Inflammatory macrophage (primary cell): ENCODE measurements around the gene CASZ1.

Experiments used
- DNase-seq, 2 donors: peaks; one replicate each; pipeline ENCODE4 v3.0.0-alpha.2; 2020 to 2022

Gene CASZ1

DNA sequence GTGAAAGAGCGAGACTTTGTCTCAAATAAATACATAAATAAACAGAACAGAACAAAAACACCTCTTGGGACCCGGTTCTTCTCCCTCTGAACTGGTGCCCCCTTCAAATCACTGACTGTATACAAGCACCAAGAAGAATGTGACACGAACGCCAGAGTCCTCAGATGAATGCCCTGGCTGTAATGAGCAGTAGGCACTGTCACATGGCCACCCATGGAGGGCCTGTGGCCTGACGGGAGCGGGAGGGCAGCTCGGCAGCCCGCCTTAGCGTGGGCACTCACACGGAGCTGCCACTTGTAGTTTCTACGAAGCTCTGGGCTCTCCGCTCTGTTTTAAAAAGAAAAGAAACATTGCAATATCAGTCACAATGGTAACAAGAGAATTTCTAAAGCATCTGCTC is 175.7 kb downstream of the CASZ1 start:
- no peak for DNase-seq

- no peak for DNase-seq
Measured at GRCh38 chr1:10617931-10618885, 178.2 kb downstream of the CASZ1 start.

DNA sequence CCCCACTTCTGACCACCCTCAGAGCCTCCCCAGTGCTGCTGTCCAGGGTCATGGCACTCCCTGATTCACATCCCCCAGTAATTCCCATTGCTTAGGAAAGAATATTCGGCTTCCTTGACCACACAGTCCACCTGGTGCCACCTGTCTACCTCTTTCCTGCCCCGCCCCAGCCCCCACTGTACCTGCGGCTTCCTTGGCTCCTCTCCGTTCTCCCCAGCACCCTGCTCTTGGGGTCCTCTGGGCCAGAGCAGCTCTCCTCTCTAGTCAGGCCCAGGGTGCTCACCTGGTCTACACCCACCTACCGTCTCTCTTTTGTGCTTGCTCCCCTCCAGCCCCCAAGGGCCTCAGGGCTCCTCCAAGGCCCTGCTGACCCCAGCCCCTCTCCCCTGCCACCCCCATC is 179.1 kb downstream of the CASZ1 start:
- DNase-seq: no peak

GRCh38 chr1:10616696-10617095 is 179.8 kb downstream of the CASZ1 start:
- no peak for DNase-seq

DNA sequence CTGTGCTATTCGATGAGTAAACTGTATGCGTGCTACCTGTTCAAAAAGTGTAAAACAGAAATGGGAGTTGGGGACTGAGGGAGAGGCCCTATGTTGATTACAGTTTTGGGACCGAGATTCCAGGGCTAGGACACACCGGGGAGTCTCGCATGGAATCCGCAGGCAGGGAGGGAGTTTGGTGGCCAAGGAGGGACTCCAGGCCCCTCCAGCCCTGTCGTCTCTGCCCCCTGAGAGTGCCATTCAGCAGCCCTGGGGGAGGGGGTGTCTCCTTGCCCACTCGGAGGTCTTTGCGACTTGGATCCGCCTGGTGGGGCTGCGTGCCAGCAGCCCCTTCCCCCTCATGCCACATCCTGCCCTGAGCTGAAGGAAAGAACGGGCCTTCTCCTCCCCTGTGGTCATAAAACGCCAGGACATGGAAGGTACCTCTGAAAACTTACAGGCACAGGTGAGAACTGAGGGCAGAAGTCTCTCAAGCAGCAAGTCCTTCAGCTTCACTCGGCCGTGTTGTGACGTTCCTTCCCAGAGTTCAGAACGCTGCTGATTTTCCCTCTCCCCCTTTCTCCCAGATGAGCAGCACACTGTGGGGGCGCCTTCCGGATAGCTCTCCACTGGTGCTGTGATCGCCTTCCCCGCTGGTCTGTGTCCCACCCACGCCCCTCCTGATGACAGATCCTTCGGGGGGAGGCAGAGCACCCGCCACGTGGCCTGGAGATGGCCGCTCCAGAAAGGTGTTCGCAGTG is 180.3 kb downstream of the CASZ1 start:
- DNase-seq: no peak

DNA sequence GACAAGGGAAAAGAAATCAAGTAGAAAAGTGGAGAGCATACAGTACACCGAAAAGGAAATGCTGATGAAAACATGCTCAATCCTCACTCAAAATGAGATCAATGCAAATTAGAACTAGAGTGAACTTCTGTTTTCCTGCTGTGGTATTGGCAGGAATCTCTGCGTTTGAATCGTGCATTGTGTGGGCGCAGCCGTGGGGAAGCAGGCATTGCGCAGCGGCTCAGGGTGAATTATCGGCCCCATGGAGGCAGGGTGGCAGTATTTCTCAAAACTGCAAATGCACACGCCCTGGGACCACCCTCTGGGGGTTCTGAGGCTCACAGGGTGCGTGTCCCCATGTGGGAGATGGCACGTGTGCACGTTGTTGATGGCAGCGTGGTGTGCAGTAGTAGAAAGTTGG is 181.1 kb downstream of the CASZ1 start:
- DNase-seq: peak; percentile 68 to 78

- DNase-seq: no peak
Measured at GRCh38 chr1:10614377-10615225, 181.8 kb downstream of the CASZ1 start.

GRCh38 chr1:10613861-10614260 is 182.6 kb downstream of the CASZ1 start:
- no peak for DNase-seq

DNA sequence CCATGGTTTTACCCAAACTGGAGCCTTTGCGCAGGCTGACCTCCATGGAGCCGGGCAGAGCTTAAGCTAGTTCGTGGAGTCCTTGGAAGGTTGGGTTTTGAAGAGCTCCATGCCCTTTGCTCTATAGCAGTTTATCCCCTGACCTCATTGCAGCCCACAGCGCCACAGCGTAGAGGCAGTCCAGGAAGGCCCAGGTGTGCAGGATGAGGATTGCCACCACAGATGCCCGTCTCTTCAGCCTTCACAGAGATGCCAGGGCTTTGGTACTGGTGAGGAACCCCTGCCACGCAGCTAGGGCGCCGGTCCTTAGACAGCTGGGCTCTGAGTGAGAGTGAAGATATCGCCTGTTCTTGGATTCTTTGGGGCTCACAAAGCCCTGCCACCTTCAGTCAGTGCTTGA is 183.1 kb downstream of the CASZ1 start:
- no peak for DNase-seq

DNA sequence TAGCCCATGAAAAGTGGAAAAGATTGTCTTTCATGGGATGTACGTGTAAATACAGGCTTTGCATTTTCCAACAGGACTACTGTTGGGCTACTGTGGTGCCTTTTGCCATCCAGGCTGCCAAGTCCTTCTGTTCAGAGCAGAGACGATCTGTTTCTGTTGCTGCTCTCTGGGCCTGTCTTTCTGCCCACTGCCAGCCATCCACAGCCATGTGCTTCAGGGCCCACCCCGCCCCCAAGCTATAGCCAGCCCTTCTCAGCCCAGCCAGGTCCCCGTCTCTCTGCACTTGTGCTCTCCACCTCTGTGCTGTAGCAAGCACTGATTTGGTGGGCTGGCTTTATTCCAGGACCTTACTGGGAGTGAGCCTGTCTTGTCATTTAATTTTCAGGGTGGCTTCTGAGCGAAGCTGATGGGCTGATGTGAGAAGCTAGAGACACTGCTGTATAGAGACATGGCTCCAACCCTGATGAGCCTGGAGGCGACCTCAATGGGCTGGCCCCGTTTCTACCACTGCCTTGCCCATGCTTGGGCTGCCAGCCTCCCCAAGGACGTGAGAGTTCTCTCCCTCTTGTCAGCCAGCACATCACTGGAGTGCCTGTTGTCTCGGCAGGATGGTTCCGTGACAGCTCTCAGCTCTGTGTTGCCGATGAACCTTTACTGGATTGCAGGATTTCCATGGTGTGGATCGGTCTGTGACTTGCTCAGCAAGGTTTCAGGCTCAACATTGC is 183.8 kb downstream of the CASZ1 start:
- DNase-seq: no peak

GRCh38 chr1:10610901-10611600 is 185.4 kb downstream of the CASZ1 start:
- DNase-seq: no peak

DNA sequence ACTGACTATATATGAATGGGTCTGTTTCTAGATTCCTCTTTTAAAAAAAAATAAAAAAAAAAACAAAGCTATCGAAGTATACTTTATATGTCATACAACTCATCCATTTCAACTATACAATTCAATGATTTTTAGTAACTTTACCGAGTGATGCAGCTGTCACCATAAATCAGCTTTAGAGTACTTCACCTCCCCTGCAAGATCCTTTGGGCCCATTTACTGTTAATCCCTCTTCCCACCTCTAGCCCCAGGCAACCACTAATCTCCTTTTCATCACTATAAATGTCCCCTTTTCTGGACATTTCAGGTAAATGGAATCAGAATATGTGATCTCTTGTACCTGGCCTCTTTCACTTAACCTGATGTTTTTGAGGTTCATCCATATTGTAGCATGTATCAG is 187.8 kb downstream of the CASZ1 start:
- no peak for DNase-seq

GRCh38 chr1:10607228-10607627 is 189.2 kb downstream of the CASZ1 start:
- no peak for DNase-seq

DNA sequence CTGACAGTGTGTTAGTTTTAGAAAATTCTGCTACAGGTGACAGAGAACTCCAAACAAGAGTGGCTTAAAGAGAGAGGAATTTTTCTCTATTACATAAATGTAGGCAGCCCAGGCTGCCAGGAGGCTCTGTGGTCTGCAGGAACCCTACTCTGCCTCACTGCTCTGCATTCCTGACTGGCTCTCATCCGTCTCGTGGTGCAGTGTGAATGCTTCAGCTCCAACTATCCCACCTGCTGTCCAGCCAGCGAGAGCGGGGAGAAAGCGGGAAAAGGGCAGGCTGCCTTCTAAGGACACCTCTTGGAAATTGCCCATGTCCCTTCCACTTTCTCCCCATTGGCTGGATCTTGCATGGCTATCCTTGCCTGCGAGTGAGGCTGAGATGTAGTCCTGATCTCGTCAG is 190.4 kb downstream of the CASZ1 start:
- no peak for DNase-seq

- DNase-seq: no peak
Measured at GRCh38 chr1:10604966-10605365, 191.5 kb downstream of the CASZ1 start.

DNA sequence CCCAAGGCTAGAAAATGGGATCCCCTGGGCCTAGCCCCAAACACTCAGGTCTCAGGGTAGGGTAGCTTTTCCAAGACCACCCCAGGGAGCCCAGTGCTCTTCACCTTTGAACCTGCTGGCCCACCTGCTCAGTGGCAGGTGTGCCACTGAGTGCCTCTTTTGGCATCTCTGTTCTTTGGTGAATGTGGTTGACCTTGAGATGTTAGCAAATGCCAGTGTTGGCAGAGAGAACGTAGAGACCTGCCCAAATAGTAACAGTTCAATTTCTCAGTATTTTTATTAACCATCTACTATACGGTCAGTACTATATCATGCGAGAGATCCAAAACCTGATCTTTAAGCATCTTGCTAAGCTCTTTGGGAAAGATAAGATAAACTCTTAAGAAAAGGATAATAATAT is 193.5 kb downstream of the CASZ1 start:
- no peak for DNase-seq

DNA sequence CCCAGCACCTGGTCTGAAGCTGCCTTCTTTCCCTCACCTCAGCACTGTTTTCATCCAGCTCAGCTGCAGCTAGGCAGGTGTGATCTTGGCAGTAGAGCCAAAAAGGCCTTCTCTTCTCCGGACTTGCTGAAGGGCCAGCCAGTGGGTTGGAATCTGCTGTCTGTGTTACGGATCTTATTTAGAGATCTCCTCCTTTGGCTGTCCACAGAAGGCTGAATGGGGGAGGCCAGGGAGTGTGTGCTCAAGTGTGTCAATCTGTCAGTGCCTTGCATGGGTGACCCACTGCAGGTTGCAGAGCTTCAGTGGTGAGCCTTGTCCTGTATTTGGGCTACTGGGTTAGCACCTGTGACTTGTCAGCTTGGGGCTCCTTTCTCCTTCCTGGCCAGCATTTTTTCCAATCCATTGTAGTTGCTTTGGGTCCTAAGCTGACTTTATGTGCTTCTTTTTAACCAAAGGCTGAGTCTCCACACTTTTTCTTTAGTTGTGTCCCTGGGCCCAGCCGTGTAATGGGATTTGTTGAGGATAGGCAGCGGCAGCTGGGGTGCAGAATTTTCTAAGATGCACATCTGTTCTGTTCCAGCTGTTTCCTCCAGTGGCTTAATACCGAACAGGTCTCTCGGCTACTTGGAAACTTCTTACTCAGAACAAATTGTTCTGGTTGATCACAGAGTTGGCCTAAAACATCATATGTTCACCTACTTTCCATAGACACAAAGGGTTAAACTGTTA is 194.9 kb downstream of the CASZ1 start:
- DNase-seq: no peak

DNA sequence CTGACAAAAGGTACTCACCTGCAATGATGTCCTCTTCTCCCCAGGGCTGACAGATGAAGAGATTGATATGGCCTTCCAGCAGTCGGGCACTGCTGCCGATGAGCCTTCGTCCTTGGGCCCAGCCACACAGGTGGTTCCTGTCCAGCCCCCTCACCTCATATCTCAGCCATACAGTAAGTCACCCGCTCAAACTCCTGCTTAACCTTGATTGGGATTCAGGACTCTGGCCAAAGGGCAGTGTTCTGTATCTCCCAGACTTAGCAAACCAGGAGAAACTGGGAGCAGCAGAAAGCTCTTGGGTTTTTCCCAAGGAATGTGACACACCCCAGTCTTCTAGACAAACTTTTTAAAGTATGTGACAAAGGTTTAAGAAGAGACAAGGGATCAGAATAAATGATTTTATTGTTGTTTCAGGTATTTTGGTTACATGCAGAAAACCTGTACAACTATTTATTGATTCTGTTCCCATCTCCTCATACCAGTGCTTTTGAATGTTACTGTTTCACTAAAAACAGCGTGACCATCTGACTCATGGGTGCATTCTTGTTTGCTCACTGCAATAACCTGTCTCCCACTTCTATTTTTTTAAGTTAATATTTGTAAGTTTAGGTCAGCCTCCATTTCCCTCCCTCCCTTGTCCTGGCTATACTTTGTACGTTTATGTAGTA is 197.1 kb downstream of the CASZ1 start:
- no peak for DNase-seq

GRCh38 chr1:10598389-10598702 is 198.1 kb downstream of the CASZ1 start:
- DNase-seq: no peak
